Trophoblast cell (in vitro differentiated cells and primary cell): Measurements from ENCODE around the gene CKAP4.

ENCODE experiments used
- DNase-seq, 2 donors: peaks; one replicate each; pipeline ENCODE4 v3.0.0-alpha.2; 2016
- H2AFZ ChIP-seq: 2 replicates; pipeline ENCODE4 v1.6.1; 2013; ENCODE audit warnings: low read length, moderate library complexity, mild to moderate bottlenecking; ENCODE audit not compliant: insufficient read depth, poor library complexity
- H2AK5ac ChIP-seq: 2 replicates; pipeline ENCODE4 v1.6.1; 2013; ENCODE audit warnings: mild to moderate bottlenecking, low read length
- H2BK120ac ChIP-seq: 2 replicates; pipeline ENCODE4 v1.6.1; 2013; ENCODE audit warnings: low read length, mild to moderate bottlenecking, moderate library complexity; ENCODE audit not compliant: insufficient read depth, poor library complexity
- H2BK12ac ChIP-seq: 2 replicates; pipeline ENCODE4 v1.6.1; 2013; ENCODE audit warnings: mild to moderate bottlenecking, low read length, moderate library complexity
- H2BK5ac ChIP-seq: 2 replicates; pipeline ENCODE4 v1.6.1; 2013; ENCODE audit warnings: low read length, low read depth, moderate library complexity, mild to moderate bottlenecking; ENCODE audit not compliant: poor library complexity
- H3K14ac ChIP-seq: 2 replicates; pipeline ENCODE4 v1.6.1; 2013; ENCODE audit warnings: mild to moderate bottlenecking, low read length
- H3K18ac ChIP-seq: 2 replicates; pipeline ENCODE4 v1.6.1; 2013; ENCODE audit warnings: mild to moderate bottlenecking, low read length
- H3K23ac ChIP-seq: 2 replicates; pipeline ENCODE4 v1.6.1; 2013; ENCODE audit warnings: low read length
- H3K27ac ChIP-seq: 2 replicates; pipeline ENCODE4 v1.5.1; 2013; ENCODE audit warnings: low read depth, mild to moderate bottlenecking, inconsistent platforms, low read length, moderate library complexity
- H3K27me3 ChIP-seq: 2 replicates; pipeline ENCODE4 v1.6.1; 2013; ENCODE audit warnings: inconsistent platforms, mild to moderate bottlenecking, low read length, moderate library complexity; ENCODE audit not compliant: insufficient read depth
- H3K36me3 ChIP-seq, 2 experiments: 1 replicate in 1 of 2; 2 replicates in 1 of 2; pipeline ENCODE4 v1.6.1; 2013; ENCODE audit warnings: low read length in 2 of 2, mild to moderate bottlenecking in 2 of 2, moderate library complexity in 1 of 2; ENCODE audit not compliant: insufficient read depth in 2 of 2, control insufficient read depth in 1 of 2
- H3K4ac ChIP-seq: 2 replicates; pipeline ENCODE4 v1.6.1; 2013; ENCODE audit warnings: low read depth, mild to moderate bottlenecking, low read length, moderate library complexity
- H3K4me1 ChIP-seq, 2 experiments: 1 replicate in 1 of 2; 2 replicates in 1 of 2; pipeline ENCODE4 v1.6.1; 2013; ENCODE audit warnings: low read length in 2 of 2, mild to moderate bottlenecking in 2 of 2, moderate library complexity in 1 of 2; ENCODE audit not compliant: insufficient read depth in 2 of 2, control insufficient read depth in 1 of 2
- H3K4me2 ChIP-seq: 2 replicates; pipeline ENCODE4 v1.6.1; 2013; ENCODE audit warnings: inconsistent platforms, mild to moderate bottlenecking, low read length, moderate library complexity
- H3K4me3 ChIP-seq: 2 replicates; pipeline ENCODE4 v1.5.1; 2013; ENCODE audit warnings: mild to moderate bottlenecking, low read depth, low read length, inconsistent platforms
- H3K79me1 ChIP-seq: one replicate; pipeline ENCODE4 v1.6.1; 2013; ENCODE audit warnings: low read length
- H3K79me2 ChIP-seq: 2 replicates; pipeline ENCODE4 v1.6.1; 2013; ENCODE audit warnings: low read length, mild to moderate bottlenecking; ENCODE audit not compliant: control insufficient read depth, insufficient read depth, poor library complexity
- H3K9ac ChIP-seq: 2 replicates; pipeline ENCODE4 v1.6.1; 2013; ENCODE audit warnings: mild to moderate bottlenecking, low read length
- H3K9me3 ChIP-seq: 2 replicates; pipeline ENCODE4 v1.6.1; 2013; ENCODE audit warnings: low read depth, mild to moderate bottlenecking, control low read depth, inconsistent platforms, low read length; ENCODE audit not compliant: insufficient read depth
- H4K12ac ChIP-seq: 2 replicates; pipeline ENCODE4 v1.6.1; 2013; ENCODE audit warnings: low read depth, mild to moderate bottlenecking, low read length, moderate library complexity
- H4K8ac ChIP-seq: 2 replicates; pipeline ENCODE4 v1.6.1; 2013; ENCODE audit warnings: low read depth, mild to moderate bottlenecking, low read length, moderate library complexity
- H4K91ac ChIP-seq: one replicate; pipeline ENCODE4 v1.6.1; 2013; ENCODE audit warnings: low read depth, mild to moderate bottlenecking, low read length, moderate library complexity
- WGBS: extraction: QIAGEN DNeasy Blood & Tissue Kit; methylation state at CpG from one replicate; pipeline ENCODE4 v1.1.7; 2013; ENCODE audit warnings: missing lambda C conversion rate; ENCODE audit not compliant: insufficient read length, insufficient coverage; ENCODE audit errors: extremely low coverage; 5-methylcytosine and 5-hydroxymethylcytosine counted together

Gene CKAP4

GRCh38 chr12:106195621-106196027 is 52.2 kb downstream of the CKAP4 start:
- H4K12ac ChIP-seq, result no peak overlapping the region
- H3K4me3 ChIP-seq, result no peak overlapping the region
- no peaks in the 10 kb centered on the region for H3K27me3 ChIP-seq
- no peak overlapping the region for H3K18ac ChIP-seq
- no peak for DNase-seq
- no peak overlapping the region for H2AK5ac ChIP-seq
- H3K4me1 ChIP-seq, result peaks cover 5% of the 10 kb centered on the region in 2 experiments
- H2BK12ac ChIP-seq, result no peak overlapping the region
- H4K8ac ChIP-seq, result no peak overlapping the region
- H3K36me3 ChIP-seq, result no peaks in the 10 kb centered on the region
- H3K4ac ChIP-seq, result no peak overlapping the region
- H3K79me1 ChIP-seq, result no peaks in the 10 kb centered on the region
- no peaks in the 10 kb centered on the region for H3K79me2 ChIP-seq
- H2AFZ ChIP-seq, result no peak overlapping the region
- H3K14ac ChIP-seq, result no peak overlapping the region
- no peak overlapping the region for H3K23ac ChIP-seq
- no peak overlapping the region for H3K27ac ChIP-seq
- H2BK120ac ChIP-seq, result no peak overlapping the region
- no peak overlapping the region for H3K4me2 ChIP-seq
- H3K9me3 ChIP-seq, result no peaks in the 10 kb centered on the region
- H2BK5ac ChIP-seq, result no peak overlapping the region
- H4K91ac ChIP-seq, result no peak overlapping the region
- no peak overlapping the region for H3K9ac ChIP-seq
- WGBS, result no CpG with 5 or more reads among the region's 5 CpGs

GRCh38 chr12:106194351-106194750 is 53.5 kb downstream of the CKAP4 start:
- Histone ChIP-seq H3K4me3 (no peak overlapping the region), H3K27ac (no peak overlapping the region), H4K91ac (no peak overlapping the region), H2BK5ac (no peak overlapping the region), H3K4me1 (peaks cover 5% of the 10 kb centered on the region in 2 experiments), H3K14ac (no peak overlapping the region), H3K23ac (no peak overlapping the region), H3K27me3 (no peaks in the 10 kb centered on the region), H2BK120ac (no peak overlapping the region), H3K18ac (no peak overlapping the region), H3K79me1 (no peaks in the 10 kb centered on the region), H2AFZ (no peak overlapping the region), H3K4me2 (no peak overlapping the region), H3K9ac (no peak overlapping the region), H2BK12ac (no peak overlapping the region), H4K12ac (no peak overlapping the region), H4K8ac (no peak overlapping the region), H3K36me3 (no peaks in the 10 kb centered on the region), H3K79me2 (no peaks in the 10 kb centered on the region), H2AK5ac (no peak overlapping the region), H3K4ac (no peak overlapping the region), H3K9me3 (no peaks in the 10 kb centered on the region)
- WGBS, result no CpG with 5 or more reads among the region's 3 CpGs
- no peak for DNase-seq

- Histone ChIP-seq H3K9me3 (no peaks in the 10 kb centered on the region), H3K4me1 (peaks cover 5% of the 10 kb centered on the region in 2 experiments), H3K4me2 (peak overlapping the region; percentile 12), H3K9ac (no peak overlapping the region), H4K91ac (no peak overlapping the region), H2BK12ac (no peak overlapping the region), H3K27me3 (no peaks in the 10 kb centered on the region), H3K36me3 (no peaks in the 10 kb centered on the region), H4K12ac (no peak overlapping the region), H4K8ac (no peak overlapping the region), H2AFZ (no peak overlapping the region), H3K79me1 (no peaks in the 10 kb centered on the region), H3K4ac (no peak overlapping the region), H2BK5ac (no peak overlapping the region), H2AK5ac (no peak overlapping the region), H2BK120ac (no peak overlapping the region), H3K14ac (no peak overlapping the region), H3K27ac (no peak overlapping the region), H3K18ac (no peak overlapping the region), H3K4me3 (no peak overlapping the region), H3K23ac (peak overlapping the region; percentile 31), H3K79me2 (no peaks in the 10 kb centered on the region)
- DNase-seq, result no peak
- WGBS, result no CpG with 5 or more reads among the region's 10 CpGs
These were observed 54.2 kb downstream of the CKAP4 start for GRCh38 chr12:106193394-106194215.

- H3K27ac ChIP-seq, result no peak overlapping the region
- WGBS, result no CpG with 5 or more reads among the region's 4 CpGs
- peak overlapping the region; percentile 12 for H3K4me2 ChIP-seq
- DNase-seq, result no peak
- no peak overlapping the region for H4K91ac ChIP-seq
- no peak overlapping the region for H2BK12ac ChIP-seq
- H3K14ac ChIP-seq, result no peak overlapping the region
- no peak overlapping the region for H3K4ac ChIP-seq
- H3K79me1 ChIP-seq, result no peaks in the 10 kb centered on the region
- no peak overlapping the region for H2AFZ ChIP-seq
- H3K23ac ChIP-seq, result peak overlapping the region; percentile 31
- H3K4me1 ChIP-seq, result peaks cover 9 to 10% of the 10 kb centered on the region in 2 experiments
- no peak overlapping the region for H2BK120ac ChIP-seq
- no peak overlapping the region for H4K12ac ChIP-seq
- H3K79me2 ChIP-seq, result no peaks in the 10 kb centered on the region
- no peaks in the 10 kb centered on the region for H3K27me3 ChIP-seq
- H3K9ac ChIP-seq, result no peak overlapping the region
- H4K8ac ChIP-seq, result no peak overlapping the region
- H2AK5ac ChIP-seq, result no peak overlapping the region
- no peak overlapping the region for H2BK5ac ChIP-seq
- no peak overlapping the region for H3K4me3 ChIP-seq
- H3K36me3 ChIP-seq, result no peaks in the 10 kb centered on the region
- H3K18ac ChIP-seq, result no peak overlapping the region
- H3K9me3 ChIP-seq, result no peaks in the 10 kb centered on the region
These were observed 55.0 kb downstream of the CKAP4 start for GRCh38 chr12:106192659-106193393.
